Liver (tissue), 9 donors: ENCODE results near the gene PACC1. TPM values are rescaled to one million over a fixed set of nuclear protein-coding genes. Genes with fewer than 3 reads are reported as not detected.

Source experiments
- DNase-seq: peaks from one replicate; pipeline ENCODE4 v3.0.0-alpha.2; 2017; ENCODE audit warnings: low spot score
- H3K27ac ChIP-seq, 2 donors: one replicate each; pipeline ENCODE4 v1.7.0; 2013; ENCODE audit warnings: inconsistent platforms in 2 of 2, low read length in 2 of 2, control low read depth in 1 of 2, low read depth in 1 of 2, mild to moderate bottlenecking in 1 of 2
- H3K27me3 ChIP-seq, 4 donors: one replicate each; pipeline versions ENCODE4 v1.6.1 to v1.7.0; 2013; ENCODE audit warnings: low read length in 3 of 4, inconsistent platforms in 1 of 4, mild to moderate bottlenecking in 1 of 4, moderate library complexity in 1 of 4; ENCODE audit not compliant: control insufficient read depth in 4 of 4, insufficient read depth in 4 of 4
- H3K36me3 ChIP-seq, 4 donors: one replicate each; pipeline versions ENCODE4 v1.6.1 to v1.7.0; 2013; ENCODE audit warnings: low read length in 3 of 4, mild to moderate bottlenecking in 3 of 4, low read depth in 1 of 4, moderate library complexity in 1 of 4; ENCODE audit not compliant: control insufficient read depth in 4 of 4, insufficient read depth in 3 of 4
- H3K4me1 ChIP-seq, 4 donors: one replicate each; pipeline versions ENCODE4 v1.6.1 to v1.7.0; 2013; ENCODE audit warnings: low read length in 3 of 4, mild to moderate bottlenecking in 3 of 4, moderate library complexity in 1 of 4; ENCODE audit not compliant: control insufficient read depth in 4 of 4, insufficient read depth in 4 of 4
- H3K4me3 ChIP-seq, 3 donors: one replicate each; pipeline versions ENCODE4 v1.6.1 to v1.7.0; 2013; ENCODE audit warnings: low read length in 3 of 3, control low read depth in 1 of 3, low read depth in 1 of 3, mild to moderate bottlenecking in 1 of 3
- H3K9ac ChIP-seq, 2 donors: one replicate each; pipeline ENCODE4 v1.7.0; 2013; ENCODE audit warnings: low read length in 2 of 2, mild to moderate bottlenecking in 2 of 2, moderate library complexity in 2 of 2, control low read depth in 1 of 2, low read depth in 1 of 2
- H3K9me3 ChIP-seq, 4 donors: one replicate each; pipeline versions ENCODE4 v1.6.1 to v1.7.0; 2013; ENCODE audit warnings: low read length in 3 of 4; ENCODE audit not compliant: control insufficient read depth in 4 of 4
- ATF3 ChIP-seq: IDR thresholded peaks from 2 replicates; pipeline ENCODE4 v1.6.1; 2016; ENCODE audit warnings: antibody characterized with exemption
- EGR1 ChIP-seq, 2 donors: IDR thresholded peaks; 2 replicates each; pipeline ENCODE4 v1.6.1; 2016 to 2018; ENCODE audit warnings: antibody characterized with exemption in 2 of 2, low read depth in 2 of 2
- FOXA1 ChIP-seq: IDR thresholded peaks from 2 replicates; pipeline ENCODE4 v1.6.1; 2016; ENCODE audit warnings: antibody characterized with exemption
- FOXA2 ChIP-seq: IDR thresholded peaks from 2 replicates; pipeline ENCODE4 v1.6.1; 2016; ENCODE audit warnings: antibody characterized with exemption
- GABPA ChIP-seq, 2 donors: IDR thresholded peaks in 1 of 2; conservative IDR thresholded peaks in 1 of 2; 2 replicates each; pipeline ENCODE4 v1.6.1; 2016; ENCODE audit warnings: antibody characterized with exemption in 2 of 2, mild to moderate bottlenecking in 1 of 2, moderate library complexity in 1 of 2
- HNF4A ChIP-seq, 2 donors: conservative IDR thresholded peaks; 2 replicates each; pipeline ENCODE4 v1.6.1; 2016; ENCODE audit warnings: antibody characterized with exemption in 2 of 2, mild to moderate bottlenecking in 2 of 2
- HNF4G ChIP-seq: IDR thresholded peaks from 2 replicates; pipeline ENCODE4 v1.6.1; 2016; ENCODE audit warnings: antibody characterized with exemption
- JUND ChIP-seq, 2 donors: IDR thresholded peaks; 2 replicates each; pipeline ENCODE4 v1.6.1; 2016; ENCODE audit warnings: antibody characterized with exemption in 2 of 2
- MAX ChIP-seq: IDR thresholded peaks from 2 replicates; pipeline ENCODE4 v1.6.1; 2016; ENCODE audit warnings: antibody characterized with exemption
- NR2F2 ChIP-seq: IDR thresholded peaks from 2 replicates; pipeline ENCODE4 v1.6.1; 2016; ENCODE audit warnings: antibody characterized with exemption
- RAD21 ChIP-seq, 2 donors: IDR thresholded peaks; 2 replicates each; pipeline ENCODE4 v1.6.1; 2016; ENCODE audit warnings: antibody characterized with exemption in 2 of 2, mild to moderate bottlenecking in 2 of 2
- RXRA ChIP-seq, 2 donors: IDR thresholded peaks; 2 replicates each; pipeline ENCODE4 v1.6.1; 2017 to 2018; ENCODE audit warnings: antibody characterized with exemption in 2 of 2, mild to moderate bottlenecking in 1 of 2
- YY1 ChIP-seq: IDR thresholded peaks from 2 replicates; pipeline ENCODE4 v1.6.1; 2016; ENCODE audit warnings: antibody characterized with exemption, mild to moderate bottlenecking
- WGBS: extraction: QIAGEN DNeasy Blood & Tissue Kit; methylation state at CpG from one replicate; pipeline ENCODE4 v1.1.7; 2013; 5-methylcytosine and 5-hydroxymethylcytosine counted together
- polyA plus RNA-seq, 2 donors: library from polyadenylated mRNA; stranded (reverse) in 1 of 2; unstranded in 1 of 2; fragments of 200-250 nt in 1 of 2; fragments of >200 nt in 1 of 2; fragmentation: Nextera tagmentation in 1 of 2; extraction: Ambion mirVana in 1 of 2; gene quantifications; one replicate each; pipeline versions ENCODE4 v1.2.1 to v1.2.3, GENCODE V29; 2013 to 2015
- total RNA-seq, 2 donors: library from RNA; depleted of rRNA; stranded (reverse); fragments of >200 nt; gene quantifications; one replicate each; pipeline ENCODE4 v1.2.3, GENCODE V29; 2014
- TF ChIP-seq, protein P1 (sequence below): IDR thresholded peaks from 2 replicates; pipeline ENCODE4 v1.6.1; 2016; ENCODE audit warnings: antibody characterized with exemption
- TF ChIP-seq, protein P2 (sequence below): IDR thresholded peaks from 2 replicates; pipeline ENCODE4 v1.6.1; 2016; ENCODE audit warnings: antibody characterized with exemption, mild to moderate bottlenecking
- TF ChIP-seq, protein P3 (sequence below): fragments of 150-350 bp; IDR thresholded peaks from 2 replicates; pipeline ENCODE4 v1.5.1; 2017; ENCODE audit warnings: improper control_type of control experiment, low read depth, low read length; ENCODE audit not compliant: missing input control
- donor health status: healthy.
- donor health status: healthy.
- donor health status: healthy.
- donor health status: healthy.
- donor health status: healthy.

PACC1 gene
- total and polyA plus RNA-seq, 4 donors: 1.4 to 3.4 (median 1.7) TPM

GRCh38 chr1:212451416-212452322, 37.0 kb upstream of the PACC1 start:
- DNase-seq: no peak
- Histone ChIP-seq H3K27me3 (no peaks in the 10 kb centered on the region), H3K27ac (no peak overlapping the region), H3K4me3 (no peak overlapping the region), H3K4me1 (peaks cover 0 to 3% (median 0%) of the 10 kb centered on the region in 4 donors), H3K9ac (no peak overlapping the region), H3K9me3 (no peaks in the 10 kb centered on the region), H3K36me3 (no peaks in the 10 kb centered on the region)
- TF ChIP-seq ATF3 (no peak), MAX (no peak), YY1 (no peak), JUND (IDR thresholded peaks at IDR 0.05) (no peak), HNF4A (conservative IDR thresholded peaks at IDR 0.05) (no peak), FOXA2 (no peak), HNF4G (no peak), RAD21 (IDR thresholded peaks at IDR 0.05) (no peak), NR2F2 (no peak), FOXA1 (no peak), GABPA (IDR thresholded peaks at IDR 0.05 in 1 of 2, conservative IDR thresholded peaks at IDR 0.05 in 1 of 2) (no peak), EGR1 (IDR thresholded peaks at IDR 0.05; ENCODE audit: low read depth in 2 of 2) (no peak)
- TF ChIP-seq, protein P1, sequence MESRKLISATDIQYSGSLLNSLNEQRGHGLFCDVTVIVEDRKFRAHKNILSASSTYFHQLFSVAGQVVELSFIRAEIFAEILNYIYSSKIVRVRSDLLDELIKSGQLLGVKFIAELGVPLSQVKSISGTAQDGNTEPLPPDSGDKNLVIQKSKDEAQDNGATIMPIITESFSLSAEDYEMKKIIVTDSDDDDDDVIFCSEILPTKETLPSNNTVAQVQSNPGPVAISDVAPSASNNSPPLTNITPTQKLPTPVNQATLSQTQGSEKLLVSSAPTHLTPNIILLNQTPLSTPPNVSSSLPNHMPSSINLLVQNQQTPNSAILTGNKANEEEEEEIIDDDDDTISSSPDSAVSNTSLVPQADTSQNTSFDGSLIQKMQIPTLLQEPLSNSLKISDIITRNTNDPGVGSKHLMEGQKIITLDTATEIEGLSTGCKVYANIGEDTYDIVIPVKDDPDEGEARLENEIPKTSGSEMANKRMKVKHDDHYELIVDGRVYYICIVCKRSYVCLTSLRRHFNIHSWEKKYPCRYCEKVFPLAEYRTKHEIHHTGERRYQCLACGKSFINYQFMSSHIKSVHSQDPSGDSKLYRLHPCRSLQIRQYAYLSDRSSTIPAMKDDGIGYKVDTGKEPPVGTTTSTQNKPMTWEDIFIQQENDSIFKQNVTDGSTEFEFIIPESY: no peak
- TF ChIP-seq, protein P2, sequence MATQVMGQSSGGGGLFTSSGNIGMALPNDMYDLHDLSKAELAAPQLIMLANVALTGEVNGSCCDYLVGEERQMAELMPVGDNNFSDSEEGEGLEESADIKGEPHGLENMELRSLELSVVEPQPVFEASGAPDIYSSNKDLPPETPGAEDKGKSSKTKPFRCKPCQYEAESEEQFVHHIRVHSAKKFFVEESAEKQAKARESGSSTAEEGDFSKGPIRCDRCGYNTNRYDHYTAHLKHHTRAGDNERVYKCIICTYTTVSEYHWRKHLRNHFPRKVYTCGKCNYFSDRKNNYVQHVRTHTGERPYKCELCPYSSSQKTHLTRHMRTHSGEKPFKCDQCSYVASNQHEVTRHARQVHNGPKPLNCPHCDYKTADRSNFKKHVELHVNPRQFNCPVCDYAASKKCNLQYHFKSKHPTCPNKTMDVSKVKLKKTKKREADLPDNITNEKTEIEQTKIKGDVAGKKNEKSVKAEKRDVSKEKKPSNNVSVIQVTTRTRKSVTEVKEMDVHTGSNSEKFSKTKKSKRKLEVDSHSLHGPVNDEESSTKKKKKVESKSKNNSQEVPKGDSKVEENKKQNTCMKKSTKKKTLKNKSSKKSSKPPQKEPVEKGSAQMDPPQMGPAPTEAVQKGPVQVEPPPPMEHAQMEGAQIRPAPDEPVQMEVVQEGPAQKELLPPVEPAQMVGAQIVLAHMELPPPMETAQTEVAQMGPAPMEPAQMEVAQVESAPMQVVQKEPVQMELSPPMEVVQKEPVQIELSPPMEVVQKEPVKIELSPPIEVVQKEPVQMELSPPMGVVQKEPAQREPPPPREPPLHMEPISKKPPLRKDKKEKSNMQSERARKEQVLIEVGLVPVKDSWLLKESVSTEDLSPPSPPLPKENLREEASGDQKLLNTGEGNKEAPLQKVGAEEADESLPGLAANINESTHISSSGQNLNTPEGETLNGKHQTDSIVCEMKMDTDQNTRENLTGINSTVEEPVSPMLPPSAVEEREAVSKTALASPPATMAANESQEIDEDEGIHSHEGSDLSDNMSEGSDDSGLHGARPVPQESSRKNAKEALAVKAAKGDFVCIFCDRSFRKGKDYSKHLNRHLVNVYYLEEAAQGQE: no peak
- WGBS: 91% methylated on average over 6 of the region's 6 CpGs

DNA sequence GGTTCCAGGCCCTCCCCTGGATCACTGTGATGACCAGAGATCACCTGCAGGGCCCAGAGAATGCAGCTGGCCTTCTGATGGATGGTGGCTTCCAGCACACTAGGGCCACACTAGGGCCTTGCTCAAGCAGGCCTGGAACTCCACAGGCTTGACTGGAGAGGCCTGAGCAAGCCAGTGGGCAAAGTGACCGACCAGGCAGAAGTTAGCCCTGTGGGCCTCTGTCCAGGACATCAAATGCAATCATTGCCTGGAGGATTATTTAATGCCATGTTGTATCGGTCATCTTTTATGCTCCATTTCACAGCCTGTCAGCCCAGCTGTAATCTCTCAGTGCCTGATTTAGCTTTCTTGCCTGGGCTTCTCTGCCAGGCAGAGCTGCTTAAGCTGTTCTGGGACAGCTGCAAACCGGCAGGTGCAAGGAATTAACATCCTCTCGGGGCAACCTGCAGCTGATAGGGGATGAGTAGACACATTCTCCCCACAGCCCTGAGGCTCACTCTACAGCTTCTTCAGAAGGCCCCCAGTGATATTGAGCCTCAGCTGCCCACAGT, 35.7 kb upstream of the PACC1 start:
- H3K27me3 ChIP-seq: no peaks in the 10 kb centered on the region
- peaks cover 0 to 2% (median 0%) of the 10 kb centered on the region in 4 donors for H3K36me3 ChIP-seq
- H3K4me3 ChIP-seq: no peak overlapping the region
- no peak overlapping the region for H3K9ac ChIP-seq
- WGBS: 88% methylated on average over 4 of the region's 4 CpGs
- no peaks in the 10 kb centered on the region for H3K9me3 ChIP-seq
- H3K27ac ChIP-seq: no peak overlapping the region
- H3K4me1 ChIP-seq: no peaks in the 10 kb centered on the region
- no peak for DNase-seq
- TF ChIP-seq, protein P1: no peak
- TF ChIP-seq, protein P3, sequence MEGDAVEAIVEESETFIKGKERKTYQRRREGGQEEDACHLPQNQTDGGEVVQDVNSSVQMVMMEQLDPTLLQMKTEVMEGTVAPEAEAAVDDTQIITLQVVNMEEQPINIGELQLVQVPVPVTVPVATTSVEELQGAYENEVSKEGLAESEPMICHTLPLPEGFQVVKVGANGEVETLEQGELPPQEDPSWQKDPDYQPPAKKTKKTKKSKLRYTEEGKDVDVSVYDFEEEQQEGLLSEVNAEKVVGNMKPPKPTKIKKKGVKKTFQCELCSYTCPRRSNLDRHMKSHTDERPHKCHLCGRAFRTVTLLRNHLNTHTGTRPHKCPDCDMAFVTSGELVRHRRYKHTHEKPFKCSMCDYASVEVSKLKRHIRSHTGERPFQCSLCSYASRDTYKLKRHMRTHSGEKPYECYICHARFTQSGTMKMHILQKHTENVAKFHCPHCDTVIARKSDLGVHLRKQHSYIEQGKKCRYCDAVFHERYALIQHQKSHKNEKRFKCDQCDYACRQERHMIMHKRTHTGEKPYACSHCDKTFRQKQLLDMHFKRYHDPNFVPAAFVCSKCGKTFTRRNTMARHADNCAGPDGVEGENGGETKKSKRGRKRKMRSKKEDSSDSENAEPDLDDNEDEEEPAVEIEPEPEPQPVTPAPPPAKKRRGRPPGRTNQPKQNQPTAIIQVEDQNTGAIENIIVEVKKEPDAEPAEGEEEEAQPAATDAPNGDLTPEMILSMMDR: no peak
- TF ChIP-seq JUND (IDR thresholded peaks at IDR 0.05) (no peak), RXRA (IDR thresholded peaks at IDR 0.05) (no peak), RAD21 (IDR thresholded peaks at IDR 0.05) (no peak), FOXA2 (no peak), ATF3 (no peak), MAX (no peak)
